Motor neuron (in vitro differentiated cells): ENCODE measurements around the gene SLC38A5. TPM values are rescaled to one million over a fixed set of nuclear protein-coding genes. Genes with fewer than 3 reads are reported as not detected.
"Not testable (repeated sequence)": the region's sequence is repeated elsewhere in the genome, so short reads cannot be mapped to it uniquely, and the experiment has no call there.

Experiments used
- ATAC-seq, 8 experiments: fragments of 200-7000 bp; cut with Tn5 transposase; replicated peaks in 6 of 8; 2 replicates each; pipeline ENCODE4 v1.8.0; 2021; ENCODE audit warnings: mild to moderate bottlenecking in 8 of 8, moderate library complexity in 8 of 8
- H3K27ac ChIP-seq, 2 donors: fragments of 250-450 bp; sonication (Bioruptor Pico); 2 replicates each; pipeline ENCODE4 v1.9.0; 2021; ENCODE audit warnings: antibody characterized with exemption in 2 of 2, mild to moderate bottlenecking in 2 of 2, moderate library complexity in 1 of 2
- H3K4me1 ChIP-seq, 2 donors: fragments of 250-450 bp; sonication (Bioruptor Pico); replicated peaks in 1 of 2; 2 replicates each; pipeline ENCODE4 v1.6.1; 2021; ENCODE audit warnings: antibody characterized with exemption in 2 of 2, mild to moderate bottlenecking in 2 of 2, moderate library complexity in 1 of 2
- H3K4me3 ChIP-seq, 5 donors: fragments of 250-450 bp; sonication (Bioruptor Pico); 2 replicates each; pipeline ENCODE4 v1.9.0; 2021; ENCODE audit warnings: antibody characterized with exemption in 5 of 5, mild to moderate bottlenecking in 5 of 5, moderate library complexity in 4 of 5
- WGBS, 10 experiments: fragments of 450-650 bp; shearing (Covaris generic); methylation state at CpG; one replicate each; pipeline ENCODE4 v1.0.0; 2022; 5-methylcytosine and 5-hydroxymethylcytosine counted together
- in situ Hi-C, 9 experiments: fragments of 400-800 bp; cut with MboI; loops; one replicate each; pipeline ENCODE4 v1.15.0; 2021; ENCODE audit warnings: low sequenced_read_pairs in 9 of 9, low pct_unique_long_range_greater_than_20kb in 2 of 9; ENCODE audit not compliant: unreplicated experiment in 9 of 9
- total RNA-seq, 8 experiments: library from RNA; unstranded; fragments of 300-600 nt; gene quantifications; 2 replicates each; pipeline versions ENCODE4 v1.2.3 to v1.2.4, GENCODE V29; 2022

The SLC38A5 gene
- total RNA-seq, 8 experiments from 2014 or later, result 0.27 to 169 (median 2.6) TPM

DNA sequence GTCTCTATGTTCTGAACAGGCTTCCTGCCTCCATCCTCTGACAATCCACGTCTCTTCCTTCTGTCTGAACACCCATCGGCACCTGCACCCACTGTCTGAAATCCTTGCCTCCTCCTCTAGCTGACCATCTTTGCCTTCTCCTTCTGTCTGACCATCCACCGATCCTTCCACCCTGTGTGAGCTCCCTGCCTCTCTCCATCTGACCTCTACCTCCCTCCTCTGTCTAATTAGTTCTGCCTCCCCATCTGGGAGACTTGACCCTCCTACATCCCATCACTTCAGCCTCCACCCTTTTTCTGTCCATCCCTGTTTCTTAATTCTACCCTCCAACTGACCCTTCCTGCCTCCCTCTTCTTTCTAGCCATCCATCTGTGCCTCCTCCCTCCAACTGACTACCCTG is 10.0 kb downstream of the SLC38A5 start:
- WGBS, 10 experiments, result 17 to 73% methylated on average over 1 to 3 of the region's 3 CpGs; no CpG with 5 or more reads in 8 of the 10 experiments

DNA sequence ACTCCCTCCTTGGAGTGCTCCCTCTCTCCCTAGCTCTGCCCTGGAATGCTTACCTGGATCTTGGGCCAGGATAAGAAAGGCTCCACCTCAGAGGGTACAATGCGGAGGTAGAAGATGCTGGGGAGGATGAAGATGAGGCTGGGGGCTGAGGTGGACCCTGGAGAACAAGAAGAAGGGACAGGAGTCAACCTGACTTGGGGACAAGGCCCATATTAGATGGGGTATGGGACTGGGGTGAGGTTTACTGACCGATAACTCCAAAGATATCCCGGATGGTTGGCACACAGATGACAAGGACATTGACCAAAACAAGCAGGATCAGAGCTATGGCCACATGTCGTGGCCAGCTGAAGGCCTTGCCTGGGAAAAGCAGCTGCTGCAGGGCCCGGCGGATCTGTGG is 10.6 kb downstream of the SLC38A5 start:
- Histone ChIP-seq H3K4me1 (no peaks in the 10 kb centered on the region), H3K27ac (no peak overlapping the region), H3K4me3 (no peak overlapping the region)
- ATAC-seq, result no peak
- in situ Hi-C loops, result no loop called here
- 47 to 100% (median 100%) methylated on average over 1 to 3 of the region's 6 CpGs; no CpG with 5 or more reads in 7 of the 10 experiments for WGBS, 10 experiments

More for the DNA sequence above, 10.0 kb downstream of the SLC38A5 start:
- H3K27ac ChIP-seq, result no peak overlapping the region
- no peaks in the 10 kb centered on the region for H3K4me1 ChIP-seq
- H3K4me3 ChIP-seq, result no peak overlapping the region
- ATAC-seq, result no peak
- in situ Hi-C loops, result no loop called here

DNA sequence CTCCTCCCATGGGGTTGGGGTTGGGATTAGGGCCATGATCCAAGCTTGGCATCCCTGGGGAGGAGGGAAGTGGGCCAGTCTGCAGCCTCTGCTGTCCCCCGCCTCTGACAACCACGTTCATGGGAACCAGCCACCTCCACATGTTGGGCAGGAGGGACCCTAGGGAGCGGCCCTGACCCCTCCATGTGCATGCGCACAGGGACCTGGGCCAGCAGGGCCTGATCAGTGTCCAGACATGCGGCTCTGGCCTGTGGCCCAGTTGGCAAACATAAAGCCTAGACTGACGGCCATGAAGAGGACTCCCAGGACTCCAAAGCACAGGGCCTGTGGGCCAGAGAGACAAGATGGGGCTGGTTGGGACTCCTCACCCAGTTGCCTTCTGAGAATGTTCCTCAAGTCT is 11.3 kb downstream of the SLC38A5 start:
- no peak overlapping the region for H3K4me3 ChIP-seq
- in situ Hi-C loops, result no loop called here
- ATAC-seq, result peak in 1 of 8 experiments; percentile 8
- no peak overlapping the region for H3K27ac ChIP-seq
- no peaks in the 10 kb centered on the region for H3K4me1 ChIP-seq
- 82 to 100% methylated on average over 1 to 2 of the region's 6 CpGs; no CpG with 5 or more reads in 8 of the 10 experiments for WGBS, 10 experiments

DNA sequence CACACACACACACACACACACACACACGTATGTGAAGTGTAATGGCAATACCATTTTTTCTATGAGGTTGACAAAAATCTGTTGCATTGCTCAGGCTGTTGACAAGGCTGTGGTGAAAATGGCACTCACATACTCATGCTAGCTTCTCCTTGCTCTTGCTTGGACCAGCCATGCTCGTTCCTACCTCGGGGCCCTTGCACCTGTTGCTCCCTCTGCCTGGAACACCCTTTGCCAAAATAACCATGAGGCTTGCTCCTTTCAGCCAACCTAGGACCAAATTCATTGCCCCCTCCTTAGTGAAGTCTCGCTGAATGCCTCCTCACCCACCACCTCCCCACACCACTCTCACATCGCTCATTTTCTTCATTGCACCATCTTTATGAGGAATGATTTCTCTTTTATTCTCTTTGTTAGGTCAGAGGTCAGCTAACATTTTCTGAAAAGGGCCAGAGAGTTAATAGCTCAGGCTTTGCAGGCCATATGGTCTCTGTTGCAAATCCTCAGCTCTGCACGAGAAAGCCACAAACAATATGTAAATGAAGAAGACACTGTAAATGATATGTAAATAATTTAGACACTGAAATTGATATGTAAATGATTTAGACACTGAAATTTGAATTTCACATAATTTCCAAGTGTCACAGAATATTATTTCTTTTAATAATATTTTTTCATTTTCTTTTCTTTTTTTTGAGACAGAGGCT is 13.3 kb downstream of the SLC38A5 start:
- peak in 3 of 8 experiments; percentile 58 to 82 (median 63) for ATAC-seq
- 0 to 70% (median 11%) methylated on average over 1 to 3 of the region's 6 CpGs; no CpG with 5 or more reads in 6 of the 10 experiments for WGBS, 10 experiments
- in situ Hi-C loops, result no loop called here

DNA sequence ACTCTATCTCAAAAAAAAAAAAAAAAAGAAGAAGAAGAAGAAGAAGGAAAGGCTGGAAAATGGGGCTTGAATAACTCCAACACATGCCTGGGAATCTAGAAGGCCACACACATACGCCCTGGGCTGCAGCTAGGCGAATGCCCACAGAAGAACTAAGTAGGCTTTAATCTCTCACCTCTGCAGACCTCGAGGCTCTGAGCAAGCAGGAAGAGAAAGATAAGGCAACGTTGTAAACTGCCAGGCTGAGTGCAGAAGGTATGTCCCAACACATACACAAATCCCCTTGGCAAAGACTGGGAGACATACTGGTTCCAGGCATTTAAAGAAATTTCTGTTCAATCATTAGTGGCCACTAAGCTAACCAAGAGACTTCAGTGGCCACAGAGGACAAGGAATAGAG is 18.4 kb downstream of the SLC38A5 start:
- in situ Hi-C loops, result no loop called here
- WGBS, 10 experiments, result 10 to 30% (median 20%) methylated on average over 1 to 2 of the region's 4 CpGs; no CpG with 5 or more reads in 7 of the 10 experiments
- H3K4me3 ChIP-seq, result no peak overlapping the region
- ATAC-seq, result no peak
- H3K27ac ChIP-seq, result no peak overlapping the region
- no peaks in the 10 kb centered on the region for H3K4me1 ChIP-seq

More for the DNA sequence above, 13.3 kb downstream of the SLC38A5 start:
- no peaks in the 10 kb centered on the region for H3K4me1 ChIP-seq
- no peak overlapping the region for H3K27ac ChIP-seq
- H3K4me3 ChIP-seq, result no peak overlapping the region

DNA sequence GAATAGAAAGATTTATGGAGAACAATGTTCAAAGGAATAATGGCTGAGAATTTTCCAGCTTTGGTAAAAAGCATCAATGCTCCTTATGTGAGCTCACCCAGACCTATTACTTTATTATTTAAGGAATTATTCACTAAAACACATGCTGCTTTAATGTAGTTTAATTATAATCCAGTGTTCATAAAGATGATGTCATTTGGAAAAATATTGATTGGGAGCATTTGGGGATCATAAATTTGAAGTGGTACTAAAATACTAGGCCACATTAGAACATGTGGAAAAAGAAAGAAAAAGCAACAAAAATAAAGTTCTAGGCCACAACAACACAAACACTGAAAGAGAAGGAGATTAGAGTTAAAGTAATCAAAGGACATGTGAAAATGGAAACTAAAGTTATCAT is 20.0 kb downstream of the SLC38A5 start:
- H3K4me3 ChIP-seq, result no peak overlapping the region
- no peak overlapping the region for H3K27ac ChIP-seq
- in situ Hi-C loops, result no loop called here
- no peak for ATAC-seq
- H3K4me1 ChIP-seq, result no peaks in the 10 kb centered on the region

DNA sequence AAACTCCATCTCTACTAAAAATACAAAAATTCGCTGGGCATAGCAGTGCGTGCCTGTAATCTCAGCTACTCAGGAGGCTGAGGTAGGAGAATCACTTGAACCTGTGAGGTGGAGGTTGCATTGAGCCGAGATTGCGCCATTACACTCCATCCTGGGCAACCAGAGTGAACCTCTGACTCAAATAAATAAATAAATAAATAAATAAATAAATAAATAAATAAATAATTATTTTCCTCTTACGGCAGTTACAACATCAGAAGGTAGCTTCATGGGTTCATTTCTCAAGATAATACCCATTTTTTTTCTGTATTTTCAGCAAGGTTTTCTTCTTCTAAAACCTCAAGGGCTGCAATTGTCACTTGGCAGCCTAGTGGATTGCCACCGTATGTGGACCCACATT is 22.9 kb downstream of the SLC38A5 start:
- in situ Hi-C loops, H3K4me1 ChIP-seq, H3K4me3 ChIP-seq, ATAC-seq, H3K27ac ChIP-seq: not testable (repeated sequence)
- 58 to 100% (median 94%) methylated on average over 2 to 4 of the region's 6 CpGs; no CpG with 5 or more reads in 7 of the 10 experiments for WGBS, 10 experiments

DNA sequence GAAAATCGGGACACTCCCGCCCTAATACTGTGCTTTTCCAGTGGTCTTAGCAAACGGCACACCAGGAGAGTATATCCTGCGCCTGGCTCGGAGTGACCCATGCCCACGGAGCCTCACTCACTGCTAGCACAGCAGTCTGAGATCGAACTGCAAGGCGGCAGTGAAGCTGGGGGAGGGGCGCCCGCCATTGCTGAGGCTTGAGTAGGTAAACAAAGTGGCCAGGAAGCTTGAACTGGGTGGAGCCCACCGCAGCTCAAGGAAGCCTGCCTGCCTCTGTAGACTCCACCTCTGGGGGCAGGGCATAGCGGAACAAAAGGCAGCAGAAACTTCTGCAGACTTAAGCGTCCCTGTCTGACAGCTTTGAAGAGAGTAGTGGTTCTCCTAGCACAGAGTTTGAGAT is 36.3 kb downstream of the SLC38A5 start:
- H3K4me1 ChIP-seq, H3K4me3 ChIP-seq, H3K27ac ChIP-seq, in situ Hi-C loops, ATAC-seq: not testable (repeated sequence)
- 34% methylated on average over 7 of the region's 13 CpGs; no CpG with 5 or more reads in 9 of the 10 experiments for WGBS, 10 experiments

DNA sequence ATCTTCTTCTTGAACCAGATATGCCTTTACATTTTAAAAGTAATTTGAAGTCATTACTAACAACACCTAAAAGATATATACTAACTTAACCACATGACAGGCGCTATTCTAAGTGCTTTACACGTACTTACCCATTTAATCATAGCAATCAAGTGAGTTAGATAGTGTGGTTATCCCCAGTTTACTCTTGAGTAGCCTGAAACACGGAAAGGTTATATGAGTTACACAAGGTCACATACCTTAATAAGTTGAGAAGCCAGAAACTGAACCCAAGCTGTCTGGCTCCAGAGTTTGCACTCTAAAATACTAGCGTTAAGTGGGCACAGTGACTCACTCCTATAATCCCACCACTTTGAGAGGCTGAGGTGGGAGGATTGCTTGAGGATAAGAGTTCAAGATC is 39.9 kb downstream of the SLC38A5 start:
- H3K27ac ChIP-seq, H3K4me1 ChIP-seq, H3K4me3 ChIP-seq, ATAC-seq, in situ Hi-C loops: not testable (repeated sequence)
- WGBS, 10 experiments, result 83 to 100% methylated on average over 3 of the region's 4 CpGs; no CpG with 5 or more reads in 8 of the 10 experiments

DNA sequence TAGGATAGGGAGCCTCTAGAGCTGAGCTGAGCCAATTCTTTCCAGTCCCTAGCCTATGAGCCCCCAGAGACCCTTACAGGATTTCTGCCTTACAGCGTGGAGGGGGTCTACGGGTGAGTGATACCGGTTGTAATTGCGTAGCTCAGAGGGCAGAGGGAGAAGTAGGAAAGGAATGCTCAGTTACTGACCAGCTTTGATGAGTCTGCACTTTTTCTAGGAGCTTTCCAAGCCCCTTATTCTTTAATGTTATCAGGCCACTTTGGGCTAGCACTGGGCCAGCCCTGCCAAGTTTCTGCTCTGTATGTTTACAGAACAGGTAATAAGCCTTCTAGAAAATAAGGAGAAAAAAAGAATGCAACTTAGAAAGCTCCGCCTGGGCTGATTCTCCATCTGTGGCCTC is 40.5 kb downstream of the SLC38A5 start:
- H3K4me1 ChIP-seq, H3K27ac ChIP-seq, in situ Hi-C loops, ATAC-seq, H3K4me3 ChIP-seq: not testable (repeated sequence)
- no CpG with 5 or more reads among the region's 5 CpGs for WGBS, 10 experiments

DNA sequence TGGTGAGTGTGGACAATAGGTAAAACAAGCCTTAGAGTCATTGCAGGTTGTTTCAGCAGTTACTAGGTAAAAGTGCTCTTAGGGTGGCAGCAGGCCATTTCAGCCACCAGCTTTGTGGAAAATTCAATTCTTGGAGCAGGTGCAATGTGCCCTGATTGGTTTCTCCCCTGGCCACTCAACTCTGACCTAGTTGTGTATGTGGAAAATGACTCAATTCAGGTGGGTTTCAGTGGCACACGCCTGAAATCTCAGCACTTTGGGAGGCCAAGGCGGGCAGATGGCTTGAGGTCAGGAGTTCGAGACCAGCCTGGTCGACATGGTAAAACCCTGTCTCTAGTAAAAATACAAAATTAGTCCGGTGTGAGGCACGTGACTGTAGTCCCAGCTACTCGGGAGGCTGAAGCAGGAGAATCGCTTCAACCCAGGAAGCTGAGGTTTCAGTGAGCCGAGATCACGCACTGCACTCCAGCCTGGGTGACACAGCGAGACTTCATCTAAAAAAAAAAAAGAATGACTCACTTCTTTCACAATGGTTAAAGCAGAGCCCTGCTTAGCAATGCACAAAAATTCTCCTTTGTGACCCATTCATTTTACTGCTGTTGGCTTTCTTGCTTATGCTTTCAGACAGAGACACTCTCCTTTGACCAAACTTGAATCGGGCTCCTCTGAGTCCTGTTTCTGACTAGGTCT is 42.9 kb downstream of the SLC38A5 start:
- no CpG with 5 or more reads among the region's 12 CpGs for WGBS, 10 experiments
- ATAC-seq, result peak; percentile 45 to 94 (median 86)

DNA sequence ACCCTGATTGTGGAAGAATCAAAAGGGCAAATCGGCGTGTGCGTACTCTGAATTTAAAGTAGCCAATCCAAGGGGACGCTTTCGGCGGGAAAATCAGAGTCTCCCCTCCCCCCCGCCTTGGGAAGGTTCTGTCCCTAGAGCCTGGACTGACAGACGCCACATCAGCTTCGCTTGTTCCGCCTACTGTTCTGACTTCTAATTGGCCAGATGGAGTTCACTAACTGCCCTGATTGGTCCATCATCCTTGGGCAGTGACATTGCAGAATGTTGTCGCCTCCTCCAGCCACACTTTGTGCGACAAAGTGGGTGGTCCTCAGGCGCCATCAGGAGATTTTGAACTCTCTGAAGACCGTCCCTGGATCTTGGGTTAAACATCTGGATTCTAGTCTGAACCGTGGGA is 58.2 kb downstream of the SLC38A5 start, which contains the start of gene SSX4B:
SSX4B (minus strand) TSS at position 101 of the 400 bp plus-strand sequence. CDS start 588 bp downstream, outside the sequence.
- H3K27ac ChIP-seq, H3K4me1 ChIP-seq, ATAC-seq, H3K4me3 ChIP-seq, in situ Hi-C loops: not testable (repeated sequence)
- WGBS, 10 experiments, result no CpG with 5 or more reads among the region's 15 CpGs

More for the DNA sequence above, 42.9 kb downstream of the SLC38A5 start:
- H3K4me3 ChIP-seq, in situ Hi-C loops, H3K4me1 ChIP-seq, H3K27ac ChIP-seq: not testable (repeated sequence)
